WTC11 (cell line): ENCODE results near the gene DNASE1L2.

Experiments
- EMX1 ChIP-seq: fragments of 250-450 bp; sonication (Bioruptor Pico); IDR thresholded peaks from 2 replicates; pipeline ENCODE4 v1.8.0; 2021; ENCODE audit warnings: mild to moderate bottlenecking
- GRHL2 ChIP-seq: fragments of 250-450 bp; sonication (Bioruptor Pico); IDR thresholded peaks from 2 replicates; pipeline ENCODE4 v1.8.0; 2022; ENCODE audit warnings: mild to moderate bottlenecking, moderate library complexity; ENCODE audit not compliant: insufficient replicate concordance, severe bottlenecking
- HMGA2 ChIP-seq: fragments of 250-450 bp; sonication (Bioruptor Pico); IDR thresholded peaks from 2 replicates; pipeline ENCODE4 v1.4.0; 2021; ENCODE audit warnings: mild to moderate bottlenecking, moderate library complexity
- JUN ChIP-seq: sonication (generic); formaldehyde crosslinking; IDR thresholded peaks from 2 replicates; pipeline ENCODE4 v1.8.0; 2023; ENCODE audit warnings: mild to moderate bottlenecking, missing genetic modification reagents
- NFYB ChIP-seq: sonication (generic); formaldehyde crosslinking; conservative IDR thresholded peaks from 2 replicates; pipeline ENCODE4 v1.8.0; 2022; ENCODE audit warnings: low read depth, missing genetic modification reagents
- NR1H2 ChIP-seq: sonication (generic); formaldehyde crosslinking; IDR thresholded peaks from 2 replicates; pipeline ENCODE4 v1.9.0; 2021; ENCODE audit warnings: mild to moderate bottlenecking, moderate library complexity, missing genetic modification reagents
- TP53 ChIP-seq: sonication (generic); formaldehyde crosslinking; IDR thresholded peaks from 2 replicates; pipeline ENCODE4 v1.8.1; 2023; ENCODE audit warnings: mild to moderate bottlenecking, missing genetic modification reagents
- ZNF121 ChIP-seq: sonication (generic); formaldehyde crosslinking; IDR thresholded peaks from 2 replicates; pipeline ENCODE4 v1.8.0; 2023; ENCODE audit warnings: missing genetic modification reagents
- ZNF232 ChIP-seq: sonication (generic); formaldehyde crosslinking; IDR thresholded peaks from 2 replicates; pipeline ENCODE4 v1.8.0; 2022; ENCODE audit warnings: mild to moderate bottlenecking, missing genetic modification reagents
- TF ChIP-seq, protein P1 (sequence below): sonication (generic); formaldehyde crosslinking; IDR thresholded peaks from 2 replicates; pipeline ENCODE4 v1.8.1; 2023; ENCODE audit warnings: mild to moderate bottlenecking, missing genetic modification reagents, moderate library complexity
- TF ChIP-seq, protein P2 (sequence below): fragments of 200-600 bp; IDR thresholded peaks from 2 replicates; pipeline ENCODE4 v1.8.0; 2022; ENCODE audit warnings: antibody characterized with exemption
- TF ChIP-seq, protein P3 (sequence below): sonication (generic); formaldehyde crosslinking; conservative IDR thresholded peaks from 2 replicates; pipeline ENCODE4 v1.8.1; 2022; ENCODE audit warnings: mild to moderate bottlenecking, missing genetic modification reagents
- TF ChIP-seq, protein P4 (sequence below): sonication (generic); formaldehyde crosslinking; IDR thresholded peaks from 2 replicates; pipeline ENCODE4 v1.8.0; 2022; ENCODE audit warnings: mild to moderate bottlenecking, missing genetic modification reagents
- TF ChIP-seq, protein P5 (sequence below): sonication (generic); formaldehyde crosslinking; IDR thresholded peaks from 2 replicates; pipeline ENCODE4 v1.8.1; 2023; ENCODE audit warnings: mild to moderate bottlenecking, missing genetic modification reagents, borderline replicate concordance

DNA sequence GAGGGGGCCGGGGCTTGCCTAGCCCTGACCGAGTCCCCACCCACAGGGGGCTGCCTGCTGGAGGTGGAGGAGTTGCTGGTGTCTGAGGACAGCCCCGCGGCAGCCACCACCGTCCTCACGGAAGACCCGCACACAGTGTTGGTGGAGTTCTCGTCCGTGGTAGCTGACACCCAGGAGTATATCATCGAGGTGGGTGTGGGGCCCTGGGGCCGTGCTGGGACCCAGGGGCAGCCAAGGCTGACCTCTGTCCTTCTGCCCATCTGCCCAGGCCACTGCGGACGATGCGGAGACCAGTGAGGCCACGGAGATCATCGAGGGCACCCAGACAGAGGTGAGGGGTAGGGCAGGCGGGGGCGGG lies 1.5 kb upstream of the DNASE1L2 start:
- TF ChIP-seq NFYB (CRISPR knock-in tag): no peak
- TF ChIP-seq, protein P1, sequence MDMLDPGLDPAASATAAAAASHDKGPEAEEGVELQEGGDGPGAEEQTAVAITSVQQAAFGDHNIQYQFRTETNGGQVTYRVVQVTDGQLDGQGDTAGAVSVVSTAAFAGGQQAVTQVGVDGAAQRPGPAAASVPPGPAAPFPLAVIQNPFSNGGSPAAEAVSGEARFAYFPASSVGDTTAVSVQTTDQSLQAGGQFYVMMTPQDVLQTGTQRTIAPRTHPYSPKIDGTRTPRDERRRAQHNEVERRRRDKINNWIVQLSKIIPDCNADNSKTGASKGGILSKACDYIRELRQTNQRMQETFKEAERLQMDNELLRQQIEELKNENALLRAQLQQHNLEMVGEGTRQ (CRISPR knock-in tag): no peak
- no peak for TF ChIP-seq TP53 (CRISPR knock-in tag)
- TF ChIP-seq, protein P2, sequence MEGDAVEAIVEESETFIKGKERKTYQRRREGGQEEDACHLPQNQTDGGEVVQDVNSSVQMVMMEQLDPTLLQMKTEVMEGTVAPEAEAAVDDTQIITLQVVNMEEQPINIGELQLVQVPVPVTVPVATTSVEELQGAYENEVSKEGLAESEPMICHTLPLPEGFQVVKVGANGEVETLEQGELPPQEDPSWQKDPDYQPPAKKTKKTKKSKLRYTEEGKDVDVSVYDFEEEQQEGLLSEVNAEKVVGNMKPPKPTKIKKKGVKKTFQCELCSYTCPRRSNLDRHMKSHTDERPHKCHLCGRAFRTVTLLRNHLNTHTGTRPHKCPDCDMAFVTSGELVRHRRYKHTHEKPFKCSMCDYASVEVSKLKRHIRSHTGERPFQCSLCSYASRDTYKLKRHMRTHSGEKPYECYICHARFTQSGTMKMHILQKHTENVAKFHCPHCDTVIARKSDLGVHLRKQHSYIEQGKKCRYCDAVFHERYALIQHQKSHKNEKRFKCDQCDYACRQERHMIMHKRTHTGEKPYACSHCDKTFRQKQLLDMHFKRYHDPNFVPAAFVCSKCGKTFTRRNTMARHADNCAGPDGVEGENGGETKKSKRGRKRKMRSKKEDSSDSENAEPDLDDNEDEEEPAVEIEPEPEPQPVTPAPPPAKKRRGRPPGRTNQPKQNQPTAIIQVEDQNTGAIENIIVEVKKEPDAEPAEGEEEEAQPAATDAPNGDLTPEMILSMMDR: no peak
- TF ChIP-seq, protein P3, sequence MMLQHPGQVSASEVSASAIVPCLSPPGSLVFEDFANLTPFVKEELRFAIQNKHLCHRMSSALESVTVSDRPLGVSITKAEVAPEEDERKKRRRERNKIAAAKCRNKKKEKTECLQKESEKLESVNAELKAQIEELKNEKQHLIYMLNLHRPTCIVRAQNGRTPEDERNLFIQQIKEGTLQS (CRISPR knock-in tag): no peak
- TF ChIP-seq, protein P4, sequence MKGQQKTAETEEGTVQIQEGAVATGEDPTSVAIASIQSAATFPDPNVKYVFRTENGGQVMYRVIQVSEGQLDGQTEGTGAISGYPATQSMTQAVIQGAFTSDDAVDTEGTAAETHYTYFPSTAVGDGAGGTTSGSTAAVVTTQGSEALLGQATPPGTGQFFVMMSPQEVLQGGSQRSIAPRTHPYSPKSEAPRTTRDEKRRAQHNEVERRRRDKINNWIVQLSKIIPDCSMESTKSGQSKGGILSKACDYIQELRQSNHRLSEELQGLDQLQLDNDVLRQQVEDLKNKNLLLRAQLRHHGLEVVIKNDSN (CRISPR knock-in tag): no peak
- TF ChIP-seq ZNF121: no peak
- no peak for TF ChIP-seq ZNF232 (CRISPR knock-in tag)
- TF ChIP-seq, protein P5, sequence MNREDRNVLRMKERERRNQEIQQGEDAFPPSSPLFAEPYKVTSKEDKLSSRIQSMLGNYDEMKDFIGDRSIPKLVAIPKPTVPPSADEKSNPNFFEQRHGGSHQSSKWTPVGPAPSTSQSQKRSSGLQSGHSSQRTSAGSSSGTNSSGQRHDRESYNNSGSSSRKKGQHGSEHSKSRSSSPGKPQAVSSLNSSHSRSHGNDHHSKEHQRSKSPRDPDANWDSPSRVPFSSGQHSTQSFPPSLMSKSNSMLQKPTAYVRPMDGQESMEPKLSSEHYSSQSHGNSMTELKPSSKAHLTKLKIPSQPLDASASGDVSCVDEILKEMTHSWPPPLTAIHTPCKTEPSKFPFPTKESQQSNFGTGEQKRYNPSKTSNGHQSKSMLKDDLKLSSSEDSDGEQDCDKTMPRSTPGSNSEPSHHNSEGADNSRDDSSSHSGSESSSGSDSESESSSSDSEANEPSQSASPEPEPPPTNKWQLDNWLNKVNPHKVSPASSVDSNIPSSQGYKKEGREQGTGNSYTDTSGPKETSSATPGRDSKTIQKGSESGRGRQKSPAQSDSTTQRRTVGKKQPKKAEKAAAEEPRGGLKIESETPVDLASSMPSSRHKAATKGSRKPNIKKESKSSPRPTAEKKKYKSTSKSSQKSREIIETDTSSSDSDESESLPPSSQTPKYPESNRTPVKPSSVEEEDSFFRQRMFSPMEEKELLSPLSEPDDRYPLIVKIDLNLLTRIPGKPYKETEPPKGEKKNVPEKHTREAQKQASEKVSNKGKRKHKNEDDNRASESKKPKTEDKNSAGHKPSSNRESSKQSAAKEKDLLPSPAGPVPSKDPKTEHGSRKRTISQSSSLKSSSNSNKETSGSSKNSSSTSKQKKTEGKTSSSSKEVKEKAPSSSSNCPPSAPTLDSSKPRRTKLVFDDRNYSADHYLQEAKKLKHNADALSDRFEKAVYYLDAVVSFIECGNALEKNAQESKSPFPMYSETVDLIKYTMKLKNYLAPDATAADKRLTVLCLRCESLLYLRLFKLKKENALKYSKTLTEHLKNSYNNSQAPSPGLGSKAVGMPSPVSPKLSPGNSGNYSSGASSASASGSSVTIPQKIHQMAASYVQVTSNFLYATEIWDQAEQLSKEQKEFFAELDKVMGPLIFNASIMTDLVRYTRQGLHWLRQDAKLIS (CRISPR knock-in tag): no peak
- no peak for TF ChIP-seq NR1H2
- TF ChIP-seq JUN (CRISPR knock-in tag): no peak
- TF ChIP-seq GRHL2 (CRISPR knock-in tag): no peak
- no peak for TF ChIP-seq HMGA2 (CRISPR knock-in tag)
- TF ChIP-seq EMX1 (CRISPR knock-in tag): no peak
